ENCODE results near the gene SNTB2.

Gene SNTB2

GRCh38 chr16:69313469-69313868 is 126.5 kb downstream of the SNTB2 start:
- peaks cover 31% of the 10 kb centered on the region for H3K36me3 ChIP-seq (ENCODE audit: insufficient read depth, low read depth, low read length)
- H3K9ac ChIP-seq (ENCODE audit: low read depth, low read length) = no peak overlapping the region
- H3K4me1 ChIP-seq (ENCODE audit: insufficient read depth, low read length) = no peaks in the 10 kb centered on the region
- no peaks in the 10 kb centered on the region for H3K27me3 ChIP-seq (ENCODE audit: insufficient read depth, low read length)
- no peaks in the 10 kb centered on the region for H3K9me3 ChIP-seq (ENCODE audit: insufficient read depth, low read depth, low read length)
- no peak overlapping the region for H3K4me3 ChIP-seq (ENCODE audit: low read length)
- no peak overlapping the region for H3K27ac ChIP-seq (ENCODE audit: low read length)

- H3K27me3 ChIP-seq (ENCODE audit: insufficient read depth, low read length) = no peaks in the 10 kb centered on the region
- H3K4me1 ChIP-seq (ENCODE audit: insufficient read depth, low read length) = no peaks in the 10 kb centered on the region
- H3K9ac ChIP-seq (ENCODE audit: low read depth, low read length) = no peak overlapping the region
- H3K9me3 ChIP-seq (ENCODE audit: insufficient read depth, low read depth, low read length) = no peaks in the 10 kb centered on the region
- H3K4me3 ChIP-seq (ENCODE audit: low read length) = no peak overlapping the region
- H3K36me3 ChIP-seq (ENCODE audit: insufficient read depth, low read depth, low read length) = peaks cover 42% of the 10 kb centered on the region
- H3K27ac ChIP-seq (ENCODE audit: low read length) = no peak overlapping the region
Observed at GRCh38 chr16:69314534-69314933, 127.6 kb downstream of the SNTB2 start.

GRCh38 chr16:69315486-69316311 is 128.7 kb downstream of the SNTB2 start:
- H3K9ac ChIP-seq (ENCODE audit: low read depth, low read length) = no peak overlapping the region
- no peaks in the 10 kb centered on the region for H3K27me3 ChIP-seq (ENCODE audit: insufficient read depth, low read length)
- no peaks in the 10 kb centered on the region for H3K9me3 ChIP-seq (ENCODE audit: insufficient read depth, low read depth, low read length)
- peaks cover 54% of the 10 kb centered on the region for H3K36me3 ChIP-seq (ENCODE audit: insufficient read depth, low read depth, low read length)
- no peak overlapping the region for H3K27ac ChIP-seq (ENCODE audit: low read length)
- H3K4me3 ChIP-seq (ENCODE audit: low read length) = no peak overlapping the region
- no peaks in the 10 kb centered on the region for H3K4me1 ChIP-seq (ENCODE audit: insufficient read depth, low read length)

- Histone ChIP-seq H3K36me3 (ENCODE audit: insufficient read depth, low read depth, low read length) (peaks cover 63% of the 10 kb centered on the region), H3K27me3 (ENCODE audit: insufficient read depth, low read length) (no peaks in the 10 kb centered on the region), H3K4me3 (ENCODE audit: low read length) (no peak overlapping the region), H3K4me1 (ENCODE audit: insufficient read depth, low read length) (no peaks in the 10 kb centered on the region), H3K9ac (ENCODE audit: low read depth, low read length) (no peak overlapping the region), H3K27ac (ENCODE audit: low read length) (no peak overlapping the region), H3K9me3 (ENCODE audit: insufficient read depth, low read depth, low read length) (no peaks in the 10 kb centered on the region)
Observed at GRCh38 chr16:69316595-69317034, 129.7 kb downstream of the SNTB2 start.

- peaks cover 80% of the 10 kb centered on the region for H3K36me3 ChIP-seq (ENCODE audit: insufficient read depth, low read depth, low read length)
- no peak overlapping the region for H3K27ac ChIP-seq (ENCODE audit: low read length)
- no peaks in the 10 kb centered on the region for H3K4me1 ChIP-seq (ENCODE audit: insufficient read depth, low read length)
- H3K4me3 ChIP-seq (ENCODE audit: low read length) = no peak overlapping the region
- H3K9ac ChIP-seq (ENCODE audit: low read depth, low read length) = no peak overlapping the region
- H3K9me3 ChIP-seq (ENCODE audit: insufficient read depth, low read depth, low read length) = no peaks in the 10 kb centered on the region
- no peaks in the 10 kb centered on the region for H3K27me3 ChIP-seq (ENCODE audit: insufficient read depth, low read length)
Observed at GRCh38 chr16:69318177-69318910, 131.4 kb downstream of the SNTB2 start.

GRCh38 chr16:69318911-69319289 is 131.9 kb downstream of the SNTB2 start:
- Histone ChIP-seq H3K9ac (ENCODE audit: low read depth, low read length) (no peak overlapping the region), H3K36me3 (ENCODE audit: insufficient read depth, low read depth, low read length) (peaks cover 84% of the 10 kb centered on the region), H3K4me1 (ENCODE audit: insufficient read depth, low read length) (no peaks in the 10 kb centered on the region), H3K27me3 (ENCODE audit: insufficient read depth, low read length) (no peaks in the 10 kb centered on the region), H3K4me3 (ENCODE audit: low read length) (no peak overlapping the region), H3K27ac (ENCODE audit: low read length) (no peak overlapping the region), H3K9me3 (ENCODE audit: insufficient read depth, low read depth, low read length) (no peaks in the 10 kb centered on the region)

- Histone ChIP-seq H3K4me1 (ENCODE audit: insufficient read depth, low read length) (no peaks in the 10 kb centered on the region), H3K4me3 (ENCODE audit: low read length) (no peak overlapping the region), H3K27me3 (ENCODE audit: insufficient read depth, low read length) (no peaks in the 10 kb centered on the region), H3K9ac (ENCODE audit: low read depth, low read length) (no peak overlapping the region), H3K27ac (ENCODE audit: low read length) (no peak overlapping the region), H3K9me3 (ENCODE audit: insufficient read depth, low read depth, low read length) (no peaks in the 10 kb centered on the region), H3K36me3 (ENCODE audit: insufficient read depth, low read depth, low read length) (peaks cover 87% of the 10 kb centered on the region)
Observed at GRCh38 chr16:69319381-69319780, 132.4 kb downstream of the SNTB2 start.

GRCh38 chr16:69319826-69320739 is 133.1 kb downstream of the SNTB2 start:
- Histone ChIP-seq H3K9ac (ENCODE audit: low read depth, low read length) (no peak overlapping the region), H3K27me3 (ENCODE audit: insufficient read depth, low read length) (no peaks in the 10 kb centered on the region), H3K9me3 (ENCODE audit: insufficient read depth, low read depth, low read length) (no peaks in the 10 kb centered on the region), H3K4me3 (ENCODE audit: low read length) (no peak overlapping the region), H3K36me3 (ENCODE audit: insufficient read depth, low read depth, low read length) (peaks cover 89% of the 10 kb centered on the region), H3K4me1 (ENCODE audit: insufficient read depth, low read length) (no peaks in the 10 kb centered on the region), H3K27ac (ENCODE audit: low read length) (no peak overlapping the region)

GRCh38 chr16:69320740-69321073 is 133.7 kb downstream of the SNTB2 start:
- no peaks in the 10 kb centered on the region for H3K9me3 ChIP-seq (ENCODE audit: insufficient read depth, low read depth, low read length)
- H3K27ac ChIP-seq (ENCODE audit: low read length) = no peak overlapping the region
- no peak overlapping the region for H3K4me3 ChIP-seq (ENCODE audit: low read length)
- no peaks in the 10 kb centered on the region for H3K4me1 ChIP-seq (ENCODE audit: insufficient read depth, low read length)
- peaks cover 87% of the 10 kb centered on the region for H3K36me3 ChIP-seq (ENCODE audit: insufficient read depth, low read depth, low read length)
- H3K27me3 ChIP-seq (ENCODE audit: insufficient read depth, low read length) = no peaks in the 10 kb centered on the region
- H3K9ac ChIP-seq (ENCODE audit: low read depth, low read length) = no peak overlapping the region

- H3K4me3 ChIP-seq (ENCODE audit: low read length) = no peak overlapping the region
- no peaks in the 10 kb centered on the region for H3K27me3 ChIP-seq (ENCODE audit: insufficient read depth, low read length)
- no peaks in the 10 kb centered on the region; the same call in 1 of the 2 replicates for H3K4me1 ChIP-seq (ENCODE audit: insufficient read depth, low read length)
- no peak overlapping the region for H3K27ac ChIP-seq (ENCODE audit: low read length)
- no peak overlapping the region for H3K9ac ChIP-seq (ENCODE audit: low read depth, low read length)
- peaks cover 89% of the 10 kb centered on the region for H3K36me3 ChIP-seq (ENCODE audit: insufficient read depth, low read depth, low read length)
- no peaks in the 10 kb centered on the region for H3K9me3 ChIP-seq (ENCODE audit: insufficient read depth, low read depth, low read length)
Observed at GRCh38 chr16:69321080-69321479, 134.1 kb downstream of the SNTB2 start.

GRCh38 chr16:69322343-69322742 is 135.4 kb downstream of the SNTB2 start:
- no peak overlapping the region for H3K27ac ChIP-seq (ENCODE audit: low read length)
- peaks cover 90% of the 10 kb centered on the region for H3K36me3 ChIP-seq (ENCODE audit: insufficient read depth, low read depth, low read length)
- no peak overlapping the region for H3K4me3 ChIP-seq (ENCODE audit: low read length)
- H3K27me3 ChIP-seq (ENCODE audit: insufficient read depth, low read length) = no peaks in the 10 kb centered on the region
- H3K9me3 ChIP-seq (ENCODE audit: insufficient read depth, low read depth, low read length) = no peaks in the 10 kb centered on the region
- H3K4me1 ChIP-seq (ENCODE audit: insufficient read depth, low read length) = no peaks in the 10 kb centered on the region; the same call in 1 of the 2 replicates
- H3K9ac ChIP-seq (ENCODE audit: low read depth, low read length) = no peak overlapping the region
